Gastroesophageal sphincter (tissue), 4 donors: ENCODE measurements around the gene SNX25. TPM values are rescaled to one million over a fixed set of nuclear protein-coding genes. Genes with fewer than 3 reads are reported as not detected.

ENCODE experiments used
- ATAC-seq: fragments of 150-250 bp; one replicate; pipeline ENCODE4 v1.9.1; 2016; ENCODE audit warnings: mild to moderate bottlenecking, moderate library complexity
- H3K27ac ChIP-seq, 4 donors: fragments of 200-600 bp; sonication (generic) in 3 of 4; 1 replicate in 3 of 4; 2 replicates in 1 of 4; pipeline ENCODE4 v1.5.1; 2016 to 2019
- H3K27me3 ChIP-seq: fragments of 200-600 bp; sonication (generic); one replicate; pipeline ENCODE4 v1.5.1; 2019
- H3K36me3 ChIP-seq, 2 donors: fragments of 200-600 bp; sonication (generic); one replicate each; pipeline ENCODE4 v1.5.1; 2019; ENCODE audit warnings: control low read depth in 1 of 2
- H3K4me1 ChIP-seq, 3 donors: fragments of 200-600 bp; sonication (generic); 1 replicate in 2 of 3; 2 replicates in 1 of 3; pipeline ENCODE4 v1.5.1; 2016 to 2019; ENCODE audit warnings: control low read depth in 2 of 3
- H3K4me3 ChIP-seq, 2 donors: fragments of 200-600 bp; sonication (generic); one replicate each; pipeline ENCODE4 v1.5.1; 2019; ENCODE audit warnings: mild to moderate bottlenecking in 1 of 2, moderate library complexity in 1 of 2
- H3K9me3 ChIP-seq, 3 donors: fragments of 200-600 bp; sonication (generic); one replicate each; pipeline ENCODE4 v1.5.1; 2017 to 2019; ENCODE audit warnings: control low read depth in 2 of 3
- CTCF ChIP-seq, 4 experiments: fragments of 200-600 bp in 2 of 4; fragments of 450-650 bp in 2 of 4; sonication (generic) in 1 of 4; IDR thresholded peaks; one replicate each; pipeline ENCODE4 v1.5.1; 2017 to 2019; ENCODE audit warnings: antibody characterized with exemption in 4 of 4, mild to moderate bottlenecking in 2 of 4, moderate library complexity in 2 of 4
- EP300 ChIP-seq: sonication (generic); formaldehyde crosslinking; IDR thresholded peaks from one replicate; pipeline ENCODE4 v1.6.1; 2017; ENCODE audit warnings: antibody characterized with exemption, mild to moderate bottlenecking
- POLR2A ChIP-seq, 2 donors: fragments of 450-650 bp; IDR thresholded peaks; one replicate each; pipeline ENCODE4 v1.6.1; 2017; ENCODE audit warnings: antibody characterized with exemption in 2 of 2, mild to moderate bottlenecking in 2 of 2, moderate library complexity in 1 of 2
- POLR2AphosphoS5 ChIP-seq: sonication (generic); formaldehyde crosslinking; IDR thresholded peaks from one replicate; pipeline ENCODE4 v1.6.1; 2017; ENCODE audit warnings: antibody characterized with exemption
- WGBS, 2 donors: methylation state at CpG; one replicate each; pipeline ENCODE4 v1.1.5; 2018; ENCODE audit warnings: low coverage in 1 of 2; 5-methylcytosine and 5-hydroxymethylcytosine counted together
- total RNA-seq, 4 donors: library from RNA; depleted of rRNA; stranded (reverse); fragments of >200 nt; gene quantifications; one replicate each; pipeline ENCODE4 v1.1.0, GENCODE V29; 2016

Gene SNX25
- total RNA-seq, 4 donors from 2014 or later, result 17.9 to 30.5 (median 24.9) TPM

- 54 to 55% methylated on average over 3 to 4 of the region's 4 CpGs for WGBS, 2 donors
- Histone ChIP-seq H3K27ac (no peak overlapping the region), H3K4me1 (peaks cover 0 to 29% (median 0%) of the 10 kb centered on the region in 3 donors), H3K36me3 (peaks cover 0 to 41% of the 10 kb centered on the region in 2 donors), H3K4me3 (no peak overlapping the region), H3K27me3 (no peaks in the 10 kb centered on the region), H3K9me3 (no peaks in the 10 kb centered on the region)
- no peak for ATAC-seq
- TF ChIP-seq POLR2A (IDR thresholded peaks at IDR 0.05) (no peak), POLR2AphosphoS5 (no peak), CTCF (IDR thresholded peaks at IDR 0.05) (no peak), EP300 (no peak)
These were observed 19.6 kb upstream of the SNX25 start for GRCh38 chr4:185189606-185190305.

DNA sequence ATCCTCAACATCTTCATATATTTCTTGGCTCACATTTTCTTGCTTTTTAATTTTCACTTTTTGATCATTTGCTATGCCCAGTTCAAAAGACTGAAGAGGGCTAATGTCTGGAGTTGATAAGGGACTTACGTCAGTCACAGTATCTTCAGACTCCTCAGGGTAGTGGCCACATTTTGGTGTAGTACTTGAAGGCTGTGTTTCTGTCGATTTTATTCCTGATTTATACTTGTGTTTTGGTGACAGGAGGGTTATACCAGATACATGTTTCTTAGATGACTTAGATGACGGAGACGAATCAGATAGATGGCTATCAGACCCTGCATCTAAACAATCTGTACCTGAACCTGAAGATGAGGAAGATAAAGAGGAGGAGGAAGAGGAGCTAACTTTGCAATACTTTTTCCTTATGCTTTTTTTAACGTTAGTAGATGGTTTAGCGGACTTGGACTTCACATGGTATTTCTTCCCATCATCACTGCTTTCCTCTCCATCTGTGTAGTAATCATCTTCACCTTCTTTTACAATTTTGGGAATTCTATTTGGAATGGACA lies 19.0 kb upstream of the SNX25 start:
- TF ChIP-seq POLR2AphosphoS5, result no peak
- no peak for TF ChIP-seq EP300
- no peak for TF ChIP-seq CTCF (IDR thresholded peaks at IDR 0.05)
- no peak for TF ChIP-seq POLR2A (IDR thresholded peaks at IDR 0.05)
- Histone ChIP-seq H3K9me3 (no peaks in the 10 kb centered on the region), H3K4me1 (peaks cover 0 to 34% (median 0%) of the 10 kb centered on the region in 3 donors), H3K36me3 (peaks cover 0 to 41% of the 10 kb centered on the region in 2 donors), H3K27ac (no peak overlapping the region), H3K4me3 (no peak overlapping the region), H3K27me3 (no peaks in the 10 kb centered on the region)
- no peak for ATAC-seq
- WGBS, 2 donors, result 87 to 90% methylated on average over 4 to 6 of the region's 6 CpGs

DNA sequence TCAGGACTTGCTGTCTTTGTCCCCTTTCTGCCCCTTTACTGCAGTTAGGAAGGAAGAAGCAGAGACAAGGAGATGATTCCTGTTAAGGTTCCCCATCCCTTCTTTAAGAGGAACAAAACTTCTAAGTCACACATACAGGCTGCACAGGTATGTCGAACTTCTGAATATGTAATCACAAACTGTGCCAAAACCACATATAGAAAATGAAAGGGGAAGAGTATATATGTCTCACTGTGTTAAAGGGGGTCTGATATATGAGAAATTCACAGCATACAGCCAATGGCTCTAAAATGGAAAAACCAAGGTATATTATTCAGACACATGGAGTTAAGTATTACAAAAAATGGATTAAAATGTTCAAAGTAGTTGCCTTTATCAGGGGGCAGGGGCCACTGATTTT lies 17.3 kb upstream of the SNX25 start:
- H3K27me3 ChIP-seq, result no peaks in the 10 kb centered on the region
- no peaks in the 10 kb centered on the region for H3K9me3 ChIP-seq
- H3K4me3 ChIP-seq, result no peak overlapping the region
- TF ChIP-seq POLR2AphosphoS5 (no peak), EP300 (no peak), POLR2A (IDR thresholded peaks at IDR 0.05) (no peak), CTCF (IDR thresholded peaks at IDR 0.05) (no peak)
- WGBS, 2 donors, result 91 to 100% methylated on average over 1 of the region's 1 CpG
- no peak for ATAC-seq
- peaks cover 0 to 29% (median 0%) of the 10 kb centered on the region in 3 donors for H3K4me1 ChIP-seq
- H3K27ac ChIP-seq, result no peak overlapping the region
- peaks cover 0 to 41% of the 10 kb centered on the region in 2 donors for H3K36me3 ChIP-seq

DNA sequence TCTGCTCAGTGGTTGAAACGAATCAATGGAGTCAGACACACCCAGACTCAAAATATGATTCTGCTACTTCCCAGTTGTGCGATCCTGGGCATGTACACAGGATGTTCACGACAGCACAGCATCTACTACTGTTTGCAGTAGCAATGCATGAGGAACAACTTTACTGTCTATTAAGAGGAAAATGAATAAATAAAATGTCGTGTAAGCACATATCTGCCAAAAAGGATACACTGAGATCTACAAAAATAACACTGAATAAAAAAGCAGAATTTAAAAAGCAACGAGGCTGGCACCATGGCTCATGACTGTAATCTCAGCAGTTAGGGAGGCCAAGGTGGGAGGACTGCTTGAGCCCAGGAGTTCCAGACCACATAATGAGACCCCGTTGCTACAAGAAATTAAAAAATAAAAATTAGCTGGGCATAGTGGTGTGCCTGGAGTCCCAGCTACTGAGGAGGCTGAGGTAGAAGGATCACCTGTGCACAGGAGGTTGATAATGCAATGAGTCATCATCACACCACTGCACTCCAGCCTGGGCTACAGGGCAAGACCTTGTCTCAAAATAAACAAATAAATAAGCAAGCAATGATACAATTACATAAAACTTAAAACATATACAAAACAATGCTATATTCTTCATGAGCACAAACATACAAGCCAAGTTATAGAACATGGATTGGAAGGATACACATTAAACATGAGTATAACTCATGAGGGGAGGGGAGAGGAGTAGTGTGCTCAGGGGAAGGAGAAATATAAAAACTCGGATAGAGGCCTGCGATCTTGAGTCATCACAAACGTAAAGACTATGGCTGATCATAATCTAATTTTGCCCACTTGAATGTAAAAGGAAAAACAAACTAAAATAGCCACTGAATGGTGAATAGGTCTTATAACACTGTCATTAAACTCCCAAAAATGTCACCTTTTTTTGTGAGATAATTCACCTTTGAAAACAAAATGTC lies 14.2 kb upstream of the SNX25 start:
- Histone ChIP-seq H3K4me1 (peaks cover 0 to 6% (median 0%) of the 10 kb centered on the region in 3 donors), H3K27me3 (no peaks in the 10 kb centered on the region), H3K4me3 (no peak overlapping the region), H3K27ac (no peak overlapping the region), H3K36me3 (peaks cover 0 to 24% of the 10 kb centered on the region in 2 donors), H3K9me3 (no peaks in the 10 kb centered on the region)
- no peak for ATAC-seq
- no peak for TF ChIP-seq POLR2AphosphoS5
- no peak for TF ChIP-seq EP300
- no peak for TF ChIP-seq CTCF (IDR thresholded peaks at IDR 0.05)
- TF ChIP-seq POLR2A (IDR thresholded peaks at IDR 0.05), result no peak
- WGBS, 2 donors, result 61 to 66% methylated on average over 9 of the region's 9 CpGs
